Renal cortical epithelial cell (primary cell): ENCODE results near the gene MBNL2. TPM values are rescaled to one million over a fixed set of nuclear protein-coding genes. Genes with fewer than 3 reads are reported as not detected.

Source experiments
- DNase-seq: peaks from one replicate; pipeline ENCODE4 v3.0.0-alpha.2; 2011; ENCODE audit warnings: low read depth
- total RNA-seq: library from RNA; depleted of rRNA; stranded (reverse); fragments of >200 nt; gene quantifications from 2 replicates; pipeline ENCODE4 v1.2.3, GENCODE V29; 2014

The MBNL2 gene
- total RNA-seq, 1 donor from 2014 or later = 124 TPM

GRCh38 chr13:97422118-97423054 lies 200.3 kb downstream of the MBNL2 start:
- DNase-seq = no peak

GRCh38 chr13:97423300-97424045 lies 201.3 kb downstream of the MBNL2 start:
- DNase-seq = no peak

GRCh38 chr13:97425590-97425989 lies 203.5 kb downstream of the MBNL2 start:
- DNase-seq = no peak

- no peak for DNase-seq
These were observed 204.6 kb downstream of the MBNL2 start for GRCh38 chr13:97426695-97427094.

- no peak for DNase-seq
These were observed 207.5 kb downstream of the MBNL2 start for GRCh38 chr13:97429681-97430081.

GRCh38 chr13:97430296-97430695 lies 208.2 kb downstream of the MBNL2 start:
- DNase-seq = no peak

- no peak for DNase-seq
These were observed 209.1 kb downstream of the MBNL2 start for GRCh38 chr13:97431171-97431764.

- DNase-seq = no peak
These were observed 210.2 kb downstream of the MBNL2 start for GRCh38 chr13:97432232-97432916.

GRCh38 chr13:97432917-97433726 lies 211.0 kb downstream of the MBNL2 start:
- DNase-seq = peak; percentile 100

- DNase-seq = peak; percentile 72
These were observed 211.7 kb downstream of the MBNL2 start, which contains the start of gene RAP2A for GRCh38 chr13:97433727-97434396. Gene RAP2A (plus strand): TSS chr13:97434169. CDS start chr13:97434471, 302 bp downstream.

- peak; percentile 8 for DNase-seq
These were observed 212.5 kb downstream of the MBNL2 start for GRCh38 chr13:97434397-97435201.

GRCh38 chr13:97435323-97435722 lies 213.2 kb downstream of the MBNL2 start:
- no peak for DNase-seq

GRCh38 chr13:97435794-97436193 lies 213.7 kb downstream of the MBNL2 start:
- no peak for DNase-seq

GRCh38 chr13:97436845-97437244 lies 214.7 kb downstream of the MBNL2 start:
- no peak for DNase-seq

GRCh38 chr13:97437729-97438128 lies 215.6 kb downstream of the MBNL2 start:
- DNase-seq = no peak

- DNase-seq = no peak
These were observed 216.9 kb downstream of the MBNL2 start for GRCh38 chr13:97438856-97439595.

- DNase-seq = peak; percentile 22
These were observed 218.6 kb downstream of the MBNL2 start for GRCh38 chr13:97440598-97441170.

- DNase-seq = no peak
These were observed 219.2 kb downstream of the MBNL2 start for GRCh38 chr13:97441368-97441767.
